H1 (cell line): ENCODE measurements around the gene HSDL2. TPM values are rescaled to one million over a fixed set of nuclear protein-coding genes. Genes with fewer than 3 reads are reported as not detected.

Experiments
- CTCF ChIA-PET: fragments of 300-600 bp; sonication (Branson Sonifier 250); formaldehyde crosslinking; loops from one replicate; lab custom pipeline; 2021; ENCODE audit not compliant: partially characterized antibody; lab: Charles Lee
- POLR2A ChIA-PET: fragments of 300-600 bp; sonication (Branson Sonifier 250); formaldehyde crosslinking; loops from one replicate; lab custom pipeline; 2021; ENCODE audit warnings: inconsistent platforms; ENCODE audit not compliant: partially characterized antibody; lab: Charles Lee
- DNase-seq, 2 experiments: peaks; one replicate each; pipeline versions ENCODE4 v3.0.0 to v3.0.0-alpha.2; 2010 to 2022; ENCODE audit warnings: low spot score in 2 of 2, low read depth in 1 of 2, mixed read lengths in 1 of 2
- FAIRE-seq: peaks from 2 replicates; lab custom pipeline; 2011; peaks lifted over from hg19 to GRCh38; lab: Jason Lieb, UNC
- H2AFZ ChIP-seq: 2 replicates; pipeline ENCODE4 v1.8.1; 2012; ENCODE audit warnings: low read length, inconsistent platforms
- H2AK5ac ChIP-seq: 2 replicates; pipeline ENCODE4 v1.6.1; 2013; ENCODE audit warnings: low read depth, low read length
- H2BK120ac ChIP-seq: replicated peaks from 2 replicates; pipeline ENCODE3; 2013; ENCODE audit warnings: low read depth, low read length, inconsistent platforms
- H2BK12ac ChIP-seq: 2 replicates; pipeline ENCODE4 v1.6.1; 2013; ENCODE audit warnings: low read depth, low read length
- H2BK15ac ChIP-seq: 2 replicates; pipeline ENCODE4 v1.6.1; 2013; ENCODE audit warnings: low read length
- H2BK20ac ChIP-seq: 2 replicates; pipeline ENCODE4 v1.6.1; 2013; ENCODE audit warnings: low read length
- H2BK5ac ChIP-seq: 2 replicates; pipeline ENCODE4 v1.6.1; 2013; ENCODE audit warnings: low read depth, low read length
- H3K14ac ChIP-seq: 2 replicates; pipeline ENCODE4 v1.6.1; 2013; ENCODE audit warnings: inconsistent platforms; ENCODE audit not compliant: insufficient read length
- H3K18ac ChIP-seq: 2 replicates; pipeline ENCODE4 v1.6.1; 2013; ENCODE audit warnings: low read length; ENCODE audit errors: extremely low read depth
- H3K23ac ChIP-seq: 2 replicates; pipeline ENCODE4 v1.6.1; 2013; ENCODE audit warnings: inconsistent platforms; ENCODE audit not compliant: insufficient read length
- H3K23me2 ChIP-seq: 2 replicates; pipeline ENCODE4 v1.6.1; 2013; ENCODE audit warnings: low read depth, low read length
- H3K27ac ChIP-seq: 2 replicates; pipeline ENCODE4 v1.6.1; 2011; ENCODE audit warnings: low read depth, low read length, inconsistent platforms
- H3K27me3 ChIP-seq, 4 experiments: replicated peaks in 1 of 4; 1 replicate in 1 of 4; 2 replicates in 3 of 4; pipeline versions ENCODE4 v1.6.1 to v1.8.1; 2011 to 2013; ENCODE audit warnings: low read length in 3 of 4, mild to moderate bottlenecking in 3 of 4, inconsistent platforms in 2 of 4, mixed read lengths in 2 of 4, moderate library complexity in 1 of 4; ENCODE audit not compliant: control insufficient read depth in 3 of 4, insufficient read depth in 3 of 4; ENCODE audit errors: extremely low read depth in 1 of 4
- H3K36me3 ChIP-seq, 4 experiments: 2 replicates each; pipeline versions ENCODE4 v1.6.1 to v1.8.1; 2011 to 2013; ENCODE audit warnings: mild to moderate bottlenecking in 4 of 4, low read length in 3 of 4, moderate library complexity in 2 of 4, control low read depth in 1 of 4, inconsistent platforms in 1 of 4; ENCODE audit not compliant: insufficient read depth in 4 of 4, control insufficient read depth in 2 of 4
- H3K4ac ChIP-seq: replicated peaks from 2 replicates; pipeline ENCODE3; 2013; ENCODE audit warnings: low read length, low read depth, mixed read lengths, inconsistent platforms; ENCODE audit not compliant: insufficient read length
- H3K4me1 ChIP-seq, 4 experiments: replicated peaks in 1 of 4; 1 replicate in 1 of 4; 2 replicates in 3 of 4; pipeline versions ENCODE4 v1.6.1 to v1.8.1; 2011 to 2013; ENCODE audit warnings: low read length in 3 of 4, inconsistent platforms in 2 of 4, mixed read lengths in 1 of 4; ENCODE audit not compliant: insufficient read depth in 4 of 4, control insufficient read depth in 3 of 4
- H3K4me2 ChIP-seq, 2 experiments: 2 replicates each; pipeline versions ENCODE4 v1.6.1 to v1.8.1; 2011 to 2013; ENCODE audit warnings: low read depth in 2 of 2, low read length in 2 of 2, control low read depth in 1 of 2, inconsistent platforms in 1 of 2, mild to moderate bottlenecking in 1 of 2; ENCODE audit not compliant: insufficient read depth in 1 of 2
- H3K4me3 ChIP-seq, 4 experiments: fragments of 200-600, 300-600 bp in 1 of 4; sonication (generic), shearing (Covaris generic), sonication (Bioruptor Twin) in 1 of 4; 2 replicates each; pipeline versions ENCODE4 v1.5.1 to v1.8.1; 2011 to 2016; ENCODE audit warnings: low read length in 4 of 4, low read depth in 3 of 4, control low read depth in 2 of 4, inconsistent platforms in 2 of 4, mild to moderate bottlenecking in 2 of 4, mixed read lengths in 1 of 4, moderate library complexity in 1 of 4; ENCODE audit not compliant: insufficient read depth in 2 of 4; ENCODE audit errors: extremely low read depth in 1 of 4
- H3K56ac ChIP-seq: replicated peaks from 2 replicates; pipeline ENCODE3; 2013; ENCODE audit warnings: low read depth, mild to moderate bottlenecking, mixed read lengths, low read length, inconsistent platforms; ENCODE audit not compliant: insufficient read length
- H3K79me1 ChIP-seq: 2 replicates; pipeline ENCODE4 v1.6.1; 2013; ENCODE audit warnings: low read depth, low read length, control low read depth
- H3K79me2 ChIP-seq, 2 experiments: 2 replicates each; pipeline versions ENCODE4 v1.6.1 to v1.8.1; 2012 to 2013; ENCODE audit warnings: low read length in 2 of 2, mild to moderate bottlenecking in 2 of 2, inconsistent platforms in 1 of 2; ENCODE audit not compliant: insufficient read depth in 2 of 2, control insufficient read depth in 1 of 2
- H3K9ac ChIP-seq, 4 experiments: replicated peaks in 1 of 4; 1 replicate in 1 of 4; 2 replicates in 3 of 4; pipeline versions ENCODE4 v1.6.1 to v1.8.1; 2011 to 2013; ENCODE audit warnings: low read depth in 3 of 4, low read length in 3 of 4, control low read depth in 2 of 4, mild to moderate bottlenecking in 2 of 4, moderate library complexity in 2 of 4, inconsistent platforms in 1 of 4; ENCODE audit errors: extremely low read depth in 1 of 4
- H3K9me3 ChIP-seq, 2 experiments: 2 replicates each; pipeline versions ENCODE4 v1.6.1 to v1.8.1; 2012 to 2013; ENCODE audit warnings: mild to moderate bottlenecking in 2 of 2, moderate library complexity in 2 of 2, control low read depth in 1 of 2, inconsistent platforms in 1 of 2, low read depth in 1 of 2, low read length in 1 of 2, mixed read lengths in 1 of 2; ENCODE audit not compliant: insufficient read depth in 2 of 2
- H4K20me1 ChIP-seq, 2 experiments: replicated peaks in 1 of 2; 2 replicates each; pipeline versions ENCODE3 to v1.8.1; 2011 to 2013; ENCODE audit warnings: inconsistent platforms in 2 of 2, low read length in 2 of 2, mild to moderate bottlenecking in 1 of 2; ENCODE audit not compliant: insufficient read depth in 2 of 2, control insufficient read depth in 1 of 2
- H4K5ac ChIP-seq: 2 replicates; pipeline ENCODE4 v1.6.1; 2013; ENCODE audit warnings: low read length, low read depth, mixed read lengths, inconsistent platforms; ENCODE audit not compliant: insufficient read length
- H4K8ac ChIP-seq: 2 replicates; pipeline ENCODE4 v1.8.0; 2013; ENCODE audit warnings: mild to moderate bottlenecking, moderate library complexity, low read length, inconsistent platforms; ENCODE audit not compliant: insufficient read depth; ENCODE audit errors: extremely low read depth
- H4K91ac ChIP-seq: replicated peaks from 2 replicates; pipeline ENCODE3; 2013; ENCODE audit warnings: low read length, mixed read lengths, inconsistent platforms; ENCODE audit not compliant: insufficient read length
- ASH2L ChIP-seq: fragments of 200-600, 300-600 bp; sonication (generic); IDR thresholded peaks from one replicate; pipeline ENCODE4 v1.7.1; 2017; ENCODE audit warnings: low read length
- BACH1 ChIP-seq: IDR thresholded peaks from 2 replicates; pipeline ENCODE4 v1.6.1; 2012; ENCODE audit warnings: low read length, improper control_type of control experiment
- BRCA1 ChIP-seq: IDR thresholded peaks from 2 replicates; pipeline ENCODE4 v1.6.1; 2012; ENCODE audit warnings: low read depth, low read length, improper control_type of control experiment
- CEBPB ChIP-seq: IDR thresholded peaks from 2 replicates; pipeline ENCODE4 v1.6.1; 2012; ENCODE audit warnings: low read depth, low read length
- EZH2 ChIP-seq: fragments of 200-600 bp; sonication (generic); IDR thresholded peaks from 2 replicates; pipeline ENCODE4 v1.7.1; 2012; ENCODE audit warnings: low read depth, mild to moderate bottlenecking, moderate library complexity, low read length, inconsistent platforms; ENCODE audit not compliant: severe bottlenecking
- GABPA ChIP-seq: IDR thresholded peaks from 2 replicates; pipeline ENCODE4 v1.6.1; 2011; ENCODE audit warnings: mild to moderate bottlenecking, low read length, moderate library complexity, borderline replicate concordance; ENCODE audit not compliant: insufficient read depth
- KDM1A ChIP-seq: fragments of 200-600, 300-600 bp; sonication (generic); IDR thresholded peaks from 2 replicates; pipeline ENCODE4 v1.7.1; 2016; ENCODE audit warnings: mild to moderate bottlenecking, low read length, borderline replicate concordance
- NRF1 ChIP-seq: IDR thresholded peaks from 2 replicates; pipeline ENCODE4 v1.6.1; 2011; ENCODE audit warnings: mild to moderate bottlenecking, low read depth, low read length, improper control_type of control experiment
- RBBP5 ChIP-seq: IDR thresholded peaks from 2 replicates; pipeline ENCODE4 v1.7.1; 2012; ENCODE audit warnings: low read depth, mild to moderate bottlenecking, inconsistent platforms, low read length, moderate library complexity, borderline replicate concordance
- SP1 ChIP-seq: IDR thresholded peaks from 2 replicates; pipeline ENCODE4 v1.6.1; 2011; ENCODE audit warnings: low read depth, low read length
- SP2 ChIP-seq: IDR thresholded peaks from 2 replicates; pipeline ENCODE4 v1.6.1; 2012; ENCODE audit warnings: mild to moderate bottlenecking, low read length, inconsistent platforms
- SUZ12 ChIP-seq: fragments of 200-600 bp; sonication (generic); IDR thresholded peaks from 2 replicates; pipeline ENCODE4 v1.6.1; 2012; ENCODE audit warnings: mild to moderate bottlenecking, inconsistent platforms, low read length, moderate library complexity, mixed read lengths
- TAF1 ChIP-seq: IDR thresholded peaks from 2 replicates; pipeline ENCODE4 v1.6.1; 2011; ENCODE audit warnings: mild to moderate bottlenecking, low read depth, low read length
- TAF7 ChIP-seq: optimal IDR thresholded peaks from 2 replicates; pipeline ENCODE3; 2011; ENCODE audit warnings: low read depth, mild to moderate bottlenecking, inconsistent platforms, low read length, moderate library complexity, borderline replicate concordance
- TBP ChIP-seq: IDR thresholded peaks from 2 replicates; pipeline ENCODE4 v1.6.1; 2011; ENCODE audit warnings: low read depth, low read length, improper control_type of control experiment
- WGBS, 2 experiments: shearing (Covaris generic) in 1 of 2; methylation state at CpG; one replicate each; pipeline versions ENCODE4 v1.1.6 to v1.1.7; 2013 to 2015; ENCODE audit warnings: low lambda C conversion rate in 2 of 2, mixed read lengths in 2 of 2, inconsistent platforms in 1 of 2, low coverage in 1 of 2, missing lambda C conversion rate in 1 of 2; ENCODE audit not compliant: insufficient replicate concordance in 2 of 2, insufficient coverage in 1 of 2, insufficient read length in 1 of 2; ENCODE audit errors: extremely low coverage in 1 of 2, missing lambda C conversion rate in 1 of 2; 5-methylcytosine and 5-hydroxymethylcytosine counted together
- polyA plus RNA-seq, 7 experiments: library from polyadenylated mRNA; depleted of rRNA in 3 of 7; stranded (reverse) in 5 of 7; unstranded in 2 of 7; fragments of >200 nt in 5 of 7; fragments of 200-250 nt in 2 of 7; gene quantifications; 1 replicate in 5 of 7; 2 replicates in 1 of 7; 4 replicates in 1 of 7; pipeline versions ENCODE4 v1.2.1 to v1.2.3, GENCODE V29; 2011 to 2013; ENCODE audit warnings: missing spikeins in 2 of 7, mixed read lengths in 2 of 7
- total RNA-seq: library from RNA; stranded (reverse); fragmentation: NEBNext Ultra II Directional; extraction: Animal tissue kit (Norgen Biotek cat#: 25700); gene quantifications from 2 replicates; pipeline ENCODE4 v1.2.1, GENCODE V29; 2021
- TF ChIP-seq, protein P1 (sequence below): IDR thresholded peaks from 2 replicates; pipeline ENCODE4 v1.6.1; 2012; ENCODE audit warnings: inconsistent platforms

Gene HSDL2
- total and polyA plus RNA-seq, 2 of the 8 experiments (the other 6 are each of a cell fraction or from before 2014, with no cell fraction given), result 6.6 to 15.4 TPM

- Histone ChIP-seq H3K27ac (no peak overlapping the region), H3K4me1 (peaks cover 0 to 6% (median 2%) of the 10 kb centered on the region in 4 experiments; a peak in 3 of 7 replicates), H3K4me2 (no peak overlapping the region), H3K27me3 (no peaks in the 10 kb centered on the region), H3K14ac (no peak overlapping the region), H3K79me2 (peaks cover 0 to 24% of the 10 kb centered on the region in 2 experiments; a peak in 3 of 4 replicates), H3K23ac (no peak overlapping the region), H2BK5ac (no peak overlapping the region), H3K4ac (no peak overlapping the region), H2BK120ac (no peak overlapping the region), H2BK15ac (no peak overlapping the region), H3K36me3 (no peaks in the 10 kb centered on the region), H2BK12ac (no peak overlapping the region), H3K23me2 (peaks cover 10% of the 10 kb centered on the region), H4K91ac (no peak overlapping the region), H2AK5ac (no peak overlapping the region), H3K79me1 (peaks cover 3% of the 10 kb centered on the region; the same call in 1 of the 2 replicates), H2AFZ (no peak overlapping the region), H2BK20ac (no peak overlapping the region), H4K20me1 (peaks cover 6% of the 10 kb centered on the region in 2 experiments), H3K9me3 (no peaks in the 10 kb centered on the region), H3K18ac (no peak overlapping the region), H3K56ac (no peak overlapping the region), H3K9ac (no peak overlapping the region), H3K4me3 (no peak overlapping the region), H4K8ac (no peak overlapping the region), H4K5ac (no peak overlapping the region)
- ChIA-PET POLR2A (no interaction called here), CTCF (interaction anchor here (0.9 to 1.6 kb wide), 3 partner anchors 8 to 305 kb away, joined by 4 to 6 read pairs (median 4); no protein-coding TSS in a partner anchor)
- 84% methylated on average over 2 of the region's 2 CpGs; no CpG with 5 or more reads in 1 of the 2 experiments for WGBS, 2 experiments
- FAIRE-seq (no peak), DNase-seq (no peak)
- TF ChIP-seq TAF1, result no peak
- TF ChIP-seq BACH1, result no peak
- TF ChIP-seq RBBP5, result no peak
- no peak for TF ChIP-seq TAF7
- TF ChIP-seq KDM1A, result no peak
- TF ChIP-seq SP2, result no peak
- TF ChIP-seq EZH2, result no peak
- TF ChIP-seq TBP, result no peak
- TF ChIP-seq, protein P1, sequence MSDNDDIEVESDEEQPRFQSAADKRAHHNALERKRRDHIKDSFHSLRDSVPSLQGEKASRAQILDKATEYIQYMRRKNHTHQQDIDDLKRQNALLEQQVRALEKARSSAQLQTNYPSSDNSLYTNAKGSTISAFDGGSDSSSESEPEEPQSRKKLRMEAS, result no peak
- TF ChIP-seq GABPA, result no peak
- no peak for TF ChIP-seq NRF1
- TF ChIP-seq SUZ12, result no peak
- no peak for TF ChIP-seq SP1
- no peak for TF ChIP-seq BRCA1
- no peak for TF ChIP-seq ASH2L
- TF ChIP-seq CEBPB, result no peak
Measured at GRCh38 chr9:112484607-112485006, 104.7 kb downstream of the HSDL2 start.
